Endothelial cell of umbilical vein (primary cell): ENCODE data around the gene OTULIN. TPM values are rescaled to one million over a fixed set of nuclear protein-coding genes. Genes with fewer than 3 reads are reported as not detected.

Experiments used
- BruUV-seq: library from RNA; stranded (reverse); fragments of 400-500 nt; replicated peaks from 2 replicates; lab custom pipeline; 2021; lab: Mats Ljungman, UMichigan
- CTCF ChIA-PET: fragments of 300-600, 350-600 bp; sonication (Branson Sonifier 250); formaldehyde crosslinking; loops from one replicate; lab custom pipeline; 2021; ENCODE audit warnings: antibody characterized with exemption, inconsistent platforms; lab: Charles Lee
- POLR2A ChIA-PET: fragments of 300-600, 350-600 bp; sonication (Branson Sonifier 250); formaldehyde crosslinking; loops from one replicate; lab custom pipeline; 2021; ENCODE audit warnings: antibody characterized with exemption, inconsistent platforms; lab: Charles Lee
- DNase-seq: peaks from one replicate; pipeline ENCODE4 v3.0.0-alpha.2; 2011; ENCODE audit warnings: low read depth, low spot score
- FAIRE-seq: peaks from 2 replicates; lab custom pipeline; 2011; peaks lifted over from hg19 to GRCh38; lab: Jason Lieb, UNC
- H2AFZ ChIP-seq: 2 replicates; pipeline ENCODE4 v1.6.0; 2012; ENCODE audit warnings: low read depth, low read length, control low read depth, inconsistent platforms
- H3K27ac ChIP-seq: 2 replicates; pipeline ENCODE4 v1.5.1; 2011; ENCODE audit warnings: low read depth, mild to moderate bottlenecking, control low read depth, low read length, moderate library complexity; ENCODE audit not compliant: insufficient read depth
- H3K27me3 ChIP-seq, 2 experiments: 2 replicates each; pipeline versions ENCODE4 v1.6.0 to v1.6.1; 2011; ENCODE audit warnings: low read length in 2 of 2, mixed read lengths in 1 of 2; ENCODE audit not compliant: control insufficient read depth in 2 of 2, insufficient read depth in 2 of 2
- H3K36me3 ChIP-seq, 2 experiments: 2 replicates in 1 of 2; 3 replicates in 1 of 2; pipeline ENCODE4 v1.5.1; 2011; ENCODE audit warnings: low read length in 2 of 2, mild to moderate bottlenecking in 1 of 2, moderate library complexity in 1 of 2; ENCODE audit not compliant: control insufficient read depth in 2 of 2, insufficient read depth in 2 of 2; ENCODE audit errors: extremely low read depth in 1 of 2
- H3K4me1 ChIP-seq: 3 replicates; pipeline ENCODE4 v1.5.1; 2011; ENCODE audit warnings: mild to moderate bottlenecking, low read length; ENCODE audit not compliant: control insufficient read depth, insufficient read depth; ENCODE audit errors: extremely low read depth
- H3K4me2 ChIP-seq: 2 replicates; pipeline ENCODE4 v1.6.1; 2011; ENCODE audit warnings: low read length, control low read depth, mixed read lengths; ENCODE audit not compliant: insufficient read depth
- H3K4me3 ChIP-seq, 3 experiments: fragments of 200-600 bp in 1 of 3; sonication (generic), shearing (Covaris generic) in 1 of 3; replicated peaks in 1 of 3; 2 replicates each; pipeline ENCODE4 v1.5.1; 2011 to 2016; ENCODE audit warnings: control low read depth in 3 of 3, low read length in 3 of 3, mild to moderate bottlenecking in 2 of 3, inconsistent platforms in 1 of 3, low read depth in 1 of 3, moderate library complexity in 1 of 3; ENCODE audit not compliant: insufficient read depth in 1 of 3
- H3K79me2 ChIP-seq: 2 replicates; pipeline ENCODE4 v1.6.0; 2012; ENCODE audit warnings: low read length, inconsistent platforms; ENCODE audit not compliant: control insufficient read depth, insufficient read depth
- H3K9ac ChIP-seq: replicated peaks from 2 replicates; pipeline ENCODE3; 2011; ENCODE audit warnings: low read length, control low read depth; ENCODE audit not compliant: insufficient read depth; ENCODE audit errors: extremely low read depth
- H3K9me1 ChIP-seq: replicated peaks from 3 replicates; pipeline ENCODE4 v1.6.0; 2011; ENCODE audit warnings: mild to moderate bottlenecking, low read length; ENCODE audit not compliant: control insufficient read depth, insufficient read depth; ENCODE audit errors: extremely low read depth
- H3K9me3 ChIP-seq: replicated peaks from 2 replicates; pipeline ENCODE4 v1.5.1; 2012; ENCODE audit warnings: low read length, inconsistent platforms; ENCODE audit not compliant: control insufficient read depth, insufficient read depth
- H4K20me1 ChIP-seq: replicated peaks from 2 replicates; pipeline ENCODE3; 2011; ENCODE audit warnings: mild to moderate bottlenecking, low read length; ENCODE audit not compliant: control insufficient read depth, insufficient read depth; ENCODE audit errors: extremely low read depth
- EZH2 ChIP-seq: IDR thresholded peaks from 2 replicates; pipeline ENCODE4 v1.6.1; 2012; ENCODE audit warnings: borderline replicate concordance, low read depth, mild to moderate bottlenecking, moderate library complexity, low read length, inconsistent platforms; ENCODE audit not compliant: severe bottlenecking
- FOS ChIP-seq: IDR thresholded peaks from 2 replicates; pipeline ENCODE4 v1.6.1; 2011; ENCODE audit warnings: mild to moderate bottlenecking, low read length, moderate library complexity, borderline replicate concordance; ENCODE audit not compliant: insufficient read depth
- GATA2 ChIP-seq: IDR thresholded peaks from 2 replicates; pipeline ENCODE4 v1.7.0; 2011; ENCODE audit warnings: low read depth, mild to moderate bottlenecking, moderate library complexity, mixed read lengths, low read length; ENCODE audit not compliant: insufficient read length, insufficient read depth
- JUN ChIP-seq: IDR thresholded peaks from 2 replicates; pipeline ENCODE4 v1.6.1; 2011; ENCODE audit warnings: borderline replicate concordance, low read depth; ENCODE audit not compliant: insufficient read length, insufficient read depth
- MAX ChIP-seq: IDR thresholded peaks from 2 replicates; pipeline ENCODE4 v1.6.1; 2011; ENCODE audit not compliant: insufficient read depth, insufficient read length
- MYC ChIP-seq: IDR thresholded peaks from one replicate; pipeline ENCODE4 v1.6.1; 2011; ENCODE audit warnings: mild to moderate bottlenecking, low read depth, low read length
- POLR2A ChIP-seq: IDR thresholded peaks from 2 replicates; pipeline ENCODE4 v1.6.1; 2012; ENCODE audit warnings: low read depth, mild to moderate bottlenecking, control low read depth, low read length
- POLR2AphosphoS5 ChIP-seq: IDR thresholded peaks from 2 replicates; pipeline ENCODE4 v1.6.1; 2012; ENCODE audit warnings: low read depth, mild to moderate bottlenecking, control low read depth, low read length, moderate library complexity; ENCODE audit not compliant: insufficient read depth
- dilution Hi-C: fragments of 300-500 bp; cut with MboI; formaldehyde crosslinking; loops from one replicate; pipeline ENCODE4 v1.15.0; 2019; ENCODE audit warnings: low sequenced_read_pairs; ENCODE audit not compliant: extremely low pct_ligation_motif_present
- intact Hi-C: fragments of 100-400 bp; cut with micrococcal nuclease; formaldehyde crosslinking; loops from one replicate; pipeline ENCODE4 v1.10.0; 2022
- polyA plus RNA-seq, 4 experiments: library from polyadenylated mRNA; depleted of rRNA in 3 of 4; stranded (reverse) in 3 of 4; unstranded in 1 of 4; fragments of >200 nt; gene quantifications; 2 replicates each; pipeline versions ENCODE4 v1.2.1 to v1.2.3, GENCODE V29; 2011 to 2012; ENCODE audit warnings: missing spikeins in 1 of 4
- total RNA-seq: library from RNA; stranded (reverse); gene quantifications from 2 replicates; pipeline ENCODE4 v1.2.3, GENCODE V29; 2021
- TF ChIP-seq, protein P1 (sequence below), 2 donors: IDR thresholded peaks; 1 replicate in 1 of 2; 2 replicates in 1 of 2; pipeline ENCODE4 v1.5.1; 2011; ENCODE audit warnings: low read length in 2 of 2, mild to moderate bottlenecking in 2 of 2, moderate library complexity in 2 of 2, control low read depth in 1 of 2, inconsistent platforms in 1 of 2, low read depth in 1 of 2; ENCODE audit not compliant: insufficient read depth in 1 of 2; ENCODE audit errors: extremely low read depth in 1 of 2

The OTULIN gene
- total and polyA plus RNA-seq, 2 donors (not counting 3 experiments of a cell fraction or from before 2014, with no cell fraction given) = 7.8 to 30.2 TPM

- Histone ChIP-seq H3K9me3 (no peaks in the 10 kb centered on the region), H3K36me3 (peaks cover 0 to 8% of the 10 kb centered on the region in 2 experiments), H2AFZ (no peak overlapping the region), H4K20me1 (no peaks in the 10 kb centered on the region), H3K9ac (no peak overlapping the region), H3K4me3 (no peak overlapping the region), H3K4me2 (no peak overlapping the region), H3K9me1 (no peaks in the 10 kb centered on the region), H3K27ac (no peak overlapping the region), H3K4me1 (peaks cover 7% of the 10 kb centered on the region), H3K79me2 (peaks cover 65% of the 10 kb centered on the region), H3K27me3 (no peaks in the 10 kb centered on the region)
- FAIRE-seq = no peak
- intact Hi-C loops = no loop called here
- no peak for DNase-seq
- BruUV-seq = no TSS peak
- TF ChIP-seq, protein P1, sequence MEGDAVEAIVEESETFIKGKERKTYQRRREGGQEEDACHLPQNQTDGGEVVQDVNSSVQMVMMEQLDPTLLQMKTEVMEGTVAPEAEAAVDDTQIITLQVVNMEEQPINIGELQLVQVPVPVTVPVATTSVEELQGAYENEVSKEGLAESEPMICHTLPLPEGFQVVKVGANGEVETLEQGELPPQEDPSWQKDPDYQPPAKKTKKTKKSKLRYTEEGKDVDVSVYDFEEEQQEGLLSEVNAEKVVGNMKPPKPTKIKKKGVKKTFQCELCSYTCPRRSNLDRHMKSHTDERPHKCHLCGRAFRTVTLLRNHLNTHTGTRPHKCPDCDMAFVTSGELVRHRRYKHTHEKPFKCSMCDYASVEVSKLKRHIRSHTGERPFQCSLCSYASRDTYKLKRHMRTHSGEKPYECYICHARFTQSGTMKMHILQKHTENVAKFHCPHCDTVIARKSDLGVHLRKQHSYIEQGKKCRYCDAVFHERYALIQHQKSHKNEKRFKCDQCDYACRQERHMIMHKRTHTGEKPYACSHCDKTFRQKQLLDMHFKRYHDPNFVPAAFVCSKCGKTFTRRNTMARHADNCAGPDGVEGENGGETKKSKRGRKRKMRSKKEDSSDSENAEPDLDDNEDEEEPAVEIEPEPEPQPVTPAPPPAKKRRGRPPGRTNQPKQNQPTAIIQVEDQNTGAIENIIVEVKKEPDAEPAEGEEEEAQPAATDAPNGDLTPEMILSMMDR (IDR thresholded peaks at IDR 0.05; ENCODE audit: extremely low read depth in 1 of 2, insufficient read depth in 1 of 2, low read depth in 1 of 2, low read length in 2 of 2) = no peak
- no peak for TF ChIP-seq MAX
- TF ChIP-seq POLR2AphosphoS5 = no peak
- TF ChIP-seq GATA2 = no peak
- TF ChIP-seq FOS = no peak
- no peak for TF ChIP-seq JUN
- no peak for TF ChIP-seq MYC
- no peak for TF ChIP-seq POLR2A
- no peak for TF ChIP-seq EZH2
- ChIA-PET POLR2A (no interaction called here), CTCF (interaction anchor here (1.7 kb wide), 1 partner anchor 328 kb away, joined by 3 read pairs; no protein-coding TSS in a partner anchor)
- dilution Hi-C loops = no loop called here
Measured at GRCh38 chr5:14675865-14676300, 11.4 kb downstream of the OTULIN start.
